GM12891 (cell line): Measurements from ENCODE around the gene GPR55.

Experiments used
- PAX5 ChIP-seq: IDR thresholded peaks from 2 replicates; pipeline ENCODE4 v1.6.1; 2011; ENCODE audit warnings: low read length, moderate library complexity, mild to moderate bottlenecking; ENCODE audit not compliant: insufficient read depth, severe bottlenecking
- POLR2A ChIP-seq: IDR thresholded peaks from 2 replicates; pipeline ENCODE4 v1.6.1; 2011; ENCODE audit warnings: low read depth, low read length, control low read depth
- POLR2AphosphoS5 ChIP-seq: IDR thresholded peaks from 2 replicates; pipeline ENCODE4 v1.6.1; 2011; ENCODE audit warnings: low read depth, low read length, control low read depth
- TAF1 ChIP-seq: IDR thresholded peaks from 2 replicates; pipeline ENCODE4 v1.6.1; 2011; ENCODE audit warnings: low read depth, low read length, control low read depth

- no peak for TF ChIP-seq TAF1
- no peak for TF ChIP-seq POLR2AphosphoS5
- TF ChIP-seq POLR2A, result no peak
- no peak for TF ChIP-seq PAX5
Measured at GRCh38 chr2:230933521-230934180, 8.6 kb upstream of the GPR55 start.
